HG03025 (cell line): Measurements from ENCODE around the gene MAP3K7CL.

Experiments used
- ATAC-seq: cut with Tn5 transposase; IDR thresholded peaks from one replicate; pipeline ENCODE4 v1.9.1; 2021; ENCODE audit warnings: mild to moderate bottlenecking, moderate library complexity; ENCODE audit not compliant: unreplicated experiment, low FRiP score

MAP3K7CL gene

GRCh38 chr21:29190923-29191331 is 60.5 kb downstream of the MAP3K7CL start:
- ATAC-seq = no peak

- ATAC-seq = no peak
Measured at GRCh38 chr21:29193072-29193471, 62.6 kb downstream of the MAP3K7CL start.

- ATAC-seq = no peak
Measured at GRCh38 chr21:29193901-29194300, 63.5 kb downstream of the MAP3K7CL start.

DNA sequence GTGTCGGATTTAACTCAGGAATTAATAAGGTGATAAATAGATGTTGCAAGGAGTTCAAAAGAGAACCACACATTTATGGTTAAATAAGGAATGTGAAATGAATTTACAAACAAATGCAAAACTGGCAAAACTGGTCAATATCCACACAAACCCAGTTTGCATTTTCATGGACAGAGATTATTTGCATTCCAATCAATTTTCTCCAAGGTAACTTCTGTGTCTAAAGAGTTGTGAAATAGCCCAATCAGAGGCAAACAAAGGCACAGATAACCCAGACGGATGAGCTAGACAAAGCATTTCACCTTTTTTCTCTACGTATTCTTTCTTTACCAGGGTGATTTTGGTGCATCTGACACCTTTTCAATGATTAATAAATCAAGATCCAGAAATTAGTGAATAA is 63.9 kb downstream of the MAP3K7CL start:
- no peak for ATAC-seq

GRCh38 chr21:29194847-29195246 is 64.4 kb downstream of the MAP3K7CL start:
- ATAC-seq = no peak

GRCh38 chr21:29195981-29196669 is 65.7 kb downstream of the MAP3K7CL start:
- ATAC-seq = peak; percentile 96

GRCh38 chr21:29196670-29197191 is 66.3 kb downstream of the MAP3K7CL start:
- ATAC-seq = no peak

DNA sequence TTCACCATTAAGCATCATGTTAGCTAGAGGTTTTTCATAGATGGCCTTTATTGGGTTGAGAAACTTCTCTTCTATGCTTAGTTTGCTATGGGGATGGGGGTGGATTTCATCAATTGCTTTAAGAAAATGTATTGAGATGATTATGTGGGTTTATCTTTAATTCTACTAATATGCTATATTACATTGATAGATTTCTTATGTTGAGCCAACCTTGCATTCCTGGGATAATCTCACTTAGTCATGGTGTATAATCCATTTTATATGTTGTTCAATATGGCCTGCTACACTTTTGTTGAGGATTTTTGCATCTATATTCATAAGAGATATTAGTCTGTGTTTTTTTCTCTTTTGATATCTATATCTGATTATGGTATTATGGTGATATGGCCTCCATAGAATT is 70.7 kb downstream of the MAP3K7CL start:
- no peak for ATAC-seq

DNA sequence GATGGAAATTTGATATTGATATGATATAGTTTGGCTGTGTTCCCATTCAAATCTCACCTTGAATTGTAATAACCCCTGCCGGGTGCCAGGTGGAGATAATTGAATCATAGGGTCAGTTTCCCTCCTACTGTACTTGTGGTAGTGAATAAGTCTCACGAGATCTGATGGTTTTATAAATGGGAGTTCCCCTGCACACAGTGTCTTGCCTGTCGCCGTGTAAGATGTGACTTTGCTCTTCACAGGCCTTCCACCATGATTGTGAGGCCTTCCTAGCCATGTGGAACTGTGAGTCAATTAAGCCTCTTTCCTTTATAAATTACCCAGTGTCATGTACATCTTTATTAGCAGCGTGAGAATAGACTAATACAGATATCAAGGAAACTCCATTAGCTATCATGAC is 74.6 kb downstream of the MAP3K7CL start:
- ATAC-seq = no peak

DNA sequence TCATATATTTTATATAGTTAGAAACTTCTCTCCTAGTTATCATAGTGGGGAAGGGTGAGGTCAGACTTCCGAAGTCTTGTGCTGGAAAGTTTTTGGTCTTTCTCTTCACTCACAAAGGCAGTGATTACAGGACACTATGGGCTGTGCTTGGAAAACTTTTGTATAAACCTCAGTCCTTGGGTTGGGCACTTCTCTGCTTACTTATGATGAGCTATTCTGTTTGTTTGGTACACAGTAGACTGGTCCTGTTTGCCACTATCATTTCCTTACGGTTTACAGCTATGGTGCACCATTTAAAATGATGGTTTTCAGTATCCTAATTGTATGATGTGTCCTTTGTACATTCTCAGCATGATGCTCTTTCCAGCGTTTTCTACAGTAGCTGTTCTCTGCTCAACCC is 75.5 kb downstream of the MAP3K7CL start:
- no peak for ATAC-seq

DNA sequence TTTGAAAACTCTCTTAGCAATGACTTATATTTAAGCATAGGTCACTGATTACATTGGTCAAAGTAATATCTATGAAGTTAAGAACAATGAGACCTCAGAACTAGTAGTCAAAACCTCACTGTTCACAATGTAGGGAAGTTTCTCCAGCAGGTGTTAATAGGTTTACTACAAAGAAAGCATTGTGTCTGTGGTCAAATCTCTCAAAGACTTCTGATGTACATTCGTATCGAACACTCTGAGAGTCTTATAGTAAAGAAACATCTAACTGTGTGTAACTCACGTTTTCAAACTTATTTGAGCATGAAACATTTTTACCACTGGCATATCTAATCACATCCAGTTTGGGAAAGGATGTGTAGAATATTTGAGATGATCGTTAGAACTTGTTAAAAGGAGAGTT is 76.0 kb downstream of the MAP3K7CL start:
- no peak for ATAC-seq

GRCh38 chr21:29207201-29207600 is 76.8 kb downstream of the MAP3K7CL start:
- ATAC-seq = no peak

DNA sequence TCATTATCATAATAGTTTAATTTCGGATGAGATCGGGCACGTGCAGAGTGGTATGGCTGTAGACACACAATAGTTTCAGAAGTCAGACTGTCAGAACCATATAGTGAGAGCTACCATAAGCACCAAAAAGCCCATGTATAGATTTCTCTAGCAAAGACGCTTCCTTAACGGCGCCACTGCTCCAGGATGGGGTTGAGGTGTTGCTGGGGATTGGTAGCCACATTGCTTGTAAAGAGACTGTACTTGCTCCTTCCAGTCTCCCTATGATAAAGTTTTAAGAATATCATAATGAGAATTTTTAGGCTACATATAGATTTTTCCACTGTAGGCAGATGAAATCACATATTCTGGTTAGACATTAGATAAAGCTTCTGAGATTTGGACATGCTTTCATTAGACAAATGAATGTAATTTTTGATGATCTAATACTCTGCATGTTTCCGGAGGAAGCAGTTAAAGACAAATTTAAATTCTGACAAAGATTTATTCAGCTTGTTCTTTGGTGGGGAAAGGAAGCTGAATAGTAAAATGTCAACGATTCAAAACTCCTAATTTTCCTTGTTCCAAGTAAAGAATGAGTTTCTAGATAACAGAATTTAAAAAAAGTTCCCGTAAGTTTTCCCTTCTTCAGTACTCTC is 77.7 kb downstream of the MAP3K7CL start:
- no peak for ATAC-seq

- no peak for ATAC-seq
Measured at GRCh38 chr21:29208682-29209059, 78.2 kb downstream of the MAP3K7CL start.

DNA sequence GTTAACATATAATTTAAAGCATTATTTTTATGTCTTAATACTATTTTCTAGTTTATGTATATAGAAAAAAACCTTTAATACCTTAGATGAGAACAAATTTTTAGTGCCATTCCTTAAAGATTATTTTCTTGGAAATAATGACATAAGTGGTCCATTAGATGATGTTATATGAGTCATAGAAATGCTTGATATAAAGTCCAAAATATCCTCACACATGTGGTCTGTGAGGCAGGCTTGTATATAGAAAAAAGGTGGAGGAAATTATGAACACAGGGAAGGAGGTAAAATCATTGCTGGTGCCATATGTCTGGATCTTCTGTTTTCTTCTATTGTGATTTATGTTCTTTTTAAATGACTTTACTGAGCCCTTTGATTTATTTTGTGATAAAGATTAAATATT is 79.3 kb downstream of the MAP3K7CL start:
- no peak for ATAC-seq

DNA sequence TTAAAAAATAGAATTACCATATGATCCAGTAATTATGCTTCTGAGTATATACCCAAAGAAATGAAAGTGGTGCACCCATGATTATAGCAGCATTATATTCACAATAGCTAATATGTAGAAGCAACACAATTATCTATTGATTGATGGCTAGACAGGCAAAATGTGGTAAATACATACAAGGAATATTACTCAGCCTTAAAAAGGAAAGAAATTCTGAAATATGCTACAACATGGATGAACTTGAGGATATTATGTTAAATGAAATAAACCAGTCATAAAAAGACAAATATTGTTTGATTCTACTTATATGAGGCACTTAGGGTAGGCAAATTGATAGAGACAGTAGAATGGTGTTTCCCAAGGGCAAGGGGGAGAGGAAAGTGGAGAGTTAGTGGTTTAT is 80.8 kb downstream of the MAP3K7CL start:
- ATAC-seq = no peak

GRCh38 chr21:29212446-29212845 is 82.0 kb downstream of the MAP3K7CL start:
- ATAC-seq = no peak

DNA sequence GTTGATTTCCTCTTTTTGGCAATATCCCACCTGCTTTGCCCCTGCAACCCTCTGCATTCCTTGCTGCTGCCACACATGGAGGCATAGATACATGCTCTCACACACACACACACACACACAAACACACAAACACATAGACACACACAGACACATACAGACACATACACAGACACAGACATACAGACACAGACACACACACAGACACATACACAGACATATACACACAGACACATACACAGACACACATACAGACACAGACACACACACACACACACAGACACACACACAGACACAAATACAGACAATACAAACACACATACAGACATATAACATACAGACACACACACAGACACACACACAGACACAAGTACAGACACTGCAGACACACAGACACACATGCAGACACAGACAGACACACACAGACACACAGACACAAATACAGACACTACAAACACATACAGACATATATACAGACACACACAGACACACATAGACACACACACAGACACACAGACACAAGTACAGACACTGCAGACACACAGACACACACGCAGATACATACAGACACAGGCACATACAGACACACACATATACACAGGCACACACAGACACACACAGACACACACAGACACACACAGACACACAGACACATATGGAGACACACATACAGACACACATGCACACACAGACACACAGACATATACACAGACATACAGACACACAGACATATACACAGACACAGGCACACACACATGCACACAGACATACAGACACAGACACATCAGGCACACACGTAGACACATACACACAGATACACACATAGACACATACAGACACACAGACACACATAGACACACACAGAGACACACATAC is 83.3 kb downstream of the MAP3K7CL start:
- ATAC-seq = no peak

- ATAC-seq = no peak
Measured at GRCh38 chr21:29215709-29216108, 85.3 kb downstream of the MAP3K7CL start.

DNA sequence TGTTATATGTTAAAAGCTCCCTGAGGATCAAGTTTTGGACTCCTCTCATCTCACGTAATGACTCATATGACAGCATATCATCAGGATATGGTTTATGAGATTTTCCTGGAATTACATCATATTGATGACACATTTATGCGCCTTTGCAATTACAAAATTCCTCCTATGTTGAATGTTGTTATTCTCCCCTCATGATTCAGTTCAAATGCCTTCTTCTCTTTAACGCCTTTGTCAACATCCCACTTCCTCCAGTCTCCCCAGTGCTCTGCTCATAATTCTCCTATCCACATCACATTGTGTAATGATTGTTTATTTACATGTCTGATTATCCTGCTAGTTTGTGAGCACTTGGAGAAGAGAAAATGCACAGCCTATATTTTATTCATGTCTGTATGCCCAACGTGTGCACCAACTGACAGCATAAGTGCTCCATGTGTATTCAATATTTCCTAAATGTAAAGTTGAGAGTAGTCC is 87.4 kb downstream of the MAP3K7CL start:
- ATAC-seq = no peak

DNA sequence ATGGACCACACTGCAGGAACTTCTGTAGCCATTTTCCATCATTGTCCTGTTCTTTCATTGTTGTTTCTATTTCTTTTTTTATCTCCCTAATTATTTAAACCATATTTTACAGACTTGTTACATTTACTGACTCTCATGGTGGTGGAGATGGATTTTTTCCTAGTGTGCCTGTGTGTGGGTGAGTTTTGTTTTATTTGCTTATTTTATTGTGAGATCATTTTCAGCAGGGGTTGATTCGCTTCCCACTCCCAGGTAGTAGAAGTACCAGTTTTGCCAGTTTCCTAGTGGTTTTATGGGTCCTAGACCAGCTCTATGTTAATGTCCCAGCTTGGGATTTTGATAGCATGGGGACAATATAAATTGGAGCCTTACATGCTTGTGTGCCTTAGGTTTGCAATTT is 88.3 kb downstream of the MAP3K7CL start:
- ATAC-seq = no peak
